Fibroblast of lung (primary cell): ENCODE measurements around the gene CCDC30.

Experiments used
- EZH2 ChIP-seq: IDR thresholded peaks from 2 replicates; pipeline ENCODE4 v1.5.1; 2012; ENCODE audit warnings: low read length, control low read depth, mild to moderate bottlenecking; ENCODE audit errors: missing control alignments
- TF ChIP-seq, protein P1 (sequence below), 2 donors: IDR thresholded peaks in 1 of 2; conservative IDR thresholded peaks in 1 of 2; 1 replicate in 1 of 2; 2 replicates in 1 of 2; pipeline ENCODE4 v1.5.1; 2011 to 2012; ENCODE audit warnings: low read length in 2 of 2, control low read depth in 1 of 2, inconsistent platforms in 1 of 2, low read depth in 1 of 2, mild to moderate bottlenecking in 1 of 2

DNA sequence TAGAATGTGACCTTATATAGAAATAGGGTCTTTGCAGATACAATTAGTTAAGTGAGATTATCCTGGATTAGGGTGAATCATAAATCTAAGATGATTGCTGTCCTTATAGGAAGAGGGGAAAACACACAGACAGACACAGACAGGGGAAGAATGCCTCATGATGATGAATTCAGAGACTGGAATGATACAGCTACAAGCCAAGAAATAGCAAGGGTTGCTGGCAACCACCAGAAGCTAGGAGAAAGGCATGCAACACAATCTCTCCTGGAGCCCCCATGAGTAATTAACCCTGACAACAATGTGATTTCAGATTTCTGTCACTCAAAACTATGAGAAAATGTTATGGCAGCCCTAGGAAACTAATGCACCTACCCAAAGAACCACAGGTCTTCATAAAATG is 176.0 kb downstream of the CCDC30 start:
- TF ChIP-seq, protein P1, sequence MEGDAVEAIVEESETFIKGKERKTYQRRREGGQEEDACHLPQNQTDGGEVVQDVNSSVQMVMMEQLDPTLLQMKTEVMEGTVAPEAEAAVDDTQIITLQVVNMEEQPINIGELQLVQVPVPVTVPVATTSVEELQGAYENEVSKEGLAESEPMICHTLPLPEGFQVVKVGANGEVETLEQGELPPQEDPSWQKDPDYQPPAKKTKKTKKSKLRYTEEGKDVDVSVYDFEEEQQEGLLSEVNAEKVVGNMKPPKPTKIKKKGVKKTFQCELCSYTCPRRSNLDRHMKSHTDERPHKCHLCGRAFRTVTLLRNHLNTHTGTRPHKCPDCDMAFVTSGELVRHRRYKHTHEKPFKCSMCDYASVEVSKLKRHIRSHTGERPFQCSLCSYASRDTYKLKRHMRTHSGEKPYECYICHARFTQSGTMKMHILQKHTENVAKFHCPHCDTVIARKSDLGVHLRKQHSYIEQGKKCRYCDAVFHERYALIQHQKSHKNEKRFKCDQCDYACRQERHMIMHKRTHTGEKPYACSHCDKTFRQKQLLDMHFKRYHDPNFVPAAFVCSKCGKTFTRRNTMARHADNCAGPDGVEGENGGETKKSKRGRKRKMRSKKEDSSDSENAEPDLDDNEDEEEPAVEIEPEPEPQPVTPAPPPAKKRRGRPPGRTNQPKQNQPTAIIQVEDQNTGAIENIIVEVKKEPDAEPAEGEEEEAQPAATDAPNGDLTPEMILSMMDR (conservative IDR thresholded peaks at IDR 0.05 in 1 of 2, IDR thresholded peaks at IDR 0.05 in 1 of 2; ENCODE audit: low read depth in 1 of 2, low read length in 2 of 2), result no peak
- no peak for TF ChIP-seq EZH2
